NCI-H446 (cell line): Measurements from ENCODE around the gene C4orf51.
A peak's percentile ranks its signal among the peaks of the same experiment; 100 is the strongest.
"Not testable (repeated sequence)": the region's sequence is repeated elsewhere in the genome, so short reads cannot be mapped to it uniquely, and the experiment has no call there.

Source experiments
- DNase-seq, 2 experiments: peaks; one replicate each; lab custom pipeline; 2025; lab: John Stamatoyannopoulos, UW

Gene C4orf51

GRCh38 chr4:145679991-145680455 is at the start of gene C4orf51:
Gene C4orf51 (plus strand): TSS chr4:145680146. CDS start chr4:145680204, 58 bp downstream.
- peak; percentile 3 to 30 for DNase-seq

GRCh38 chr4:145635117-145635516 is 44.8 kb upstream of the C4orf51 start:
- DNase-seq, result no peak

GRCh38 chr4:145635630-145636029 is 44.3 kb upstream of the C4orf51 start:
- no peak for DNase-seq

DNA sequence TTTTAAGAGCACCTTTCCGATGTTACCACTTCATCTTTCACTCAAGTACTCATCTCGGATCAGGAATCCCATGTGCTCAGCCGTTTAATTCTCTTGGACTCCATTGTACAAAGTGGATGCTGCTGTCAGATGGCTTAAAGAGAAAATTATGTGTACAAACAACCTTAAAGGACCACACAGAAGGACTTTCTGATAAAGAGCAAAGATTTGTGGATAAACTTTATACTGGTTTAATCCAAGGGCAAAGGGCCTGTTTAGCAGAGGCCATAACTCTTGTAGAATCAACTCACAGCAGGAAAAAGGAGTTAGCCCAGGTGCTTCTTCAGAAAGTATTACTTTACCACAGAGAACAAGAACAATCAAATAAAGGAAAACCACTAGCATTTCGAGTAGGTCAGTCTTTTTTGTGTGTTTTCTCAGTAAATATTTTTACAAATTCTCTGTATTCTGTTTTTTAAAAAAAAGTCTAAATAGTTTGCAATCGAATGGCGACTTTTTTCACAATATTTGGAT is 40.7 kb upstream of the C4orf51 start:
- no peak for DNase-seq

DNA sequence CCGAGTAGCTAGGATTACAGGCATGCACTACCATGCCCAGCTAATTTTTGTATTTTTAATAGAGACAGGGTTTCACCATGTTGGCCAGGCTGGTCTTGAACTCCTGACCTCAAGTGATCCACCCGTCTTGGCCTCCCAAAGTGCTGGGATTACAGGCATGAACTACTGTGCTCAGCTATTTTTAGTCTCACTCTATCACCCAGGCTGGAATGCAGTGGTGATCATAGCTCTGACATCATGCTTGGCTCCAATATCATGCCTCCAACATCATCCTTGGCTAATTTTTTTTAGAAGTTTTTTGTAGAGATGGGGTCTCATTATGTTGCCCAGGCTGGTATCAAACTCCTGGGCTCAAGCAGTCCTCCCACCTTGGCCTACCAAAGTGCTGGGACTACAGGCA is 39.7 kb upstream of the C4orf51 start:
- not testable (repeated sequence) for DNase-seq

- no peak for DNase-seq
Measured at GRCh38 chr4:145643295-145643694, 36.7 kb upstream of the C4orf51 start.

- DNase-seq, result no peak
Measured at GRCh38 chr4:145644699-145645098, 35.2 kb upstream of the C4orf51 start.

- no peak for DNase-seq
Measured at GRCh38 chr4:145656156-145656555, 23.8 kb upstream of the C4orf51 start.

DNA sequence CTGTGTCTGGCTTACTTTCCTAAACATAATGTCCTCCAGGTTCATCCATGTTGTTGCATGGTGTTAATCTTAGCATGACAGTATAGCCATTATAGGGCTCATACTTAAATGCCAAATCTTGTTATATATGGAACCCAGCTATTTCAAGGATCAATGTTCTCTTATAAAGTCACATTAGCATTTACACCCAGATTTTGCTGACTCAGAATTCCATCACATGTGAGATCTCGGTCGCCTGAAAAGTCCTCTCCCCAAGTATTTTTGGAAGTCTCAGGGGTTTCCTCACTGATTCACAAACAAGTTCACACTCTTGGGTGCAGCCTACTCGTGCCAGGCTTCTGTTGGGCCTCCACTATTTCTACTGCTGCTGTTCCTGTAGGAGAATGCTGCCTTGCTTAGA is 19.9 kb upstream of the C4orf51 start:
- DNase-seq, result no peak

DNA sequence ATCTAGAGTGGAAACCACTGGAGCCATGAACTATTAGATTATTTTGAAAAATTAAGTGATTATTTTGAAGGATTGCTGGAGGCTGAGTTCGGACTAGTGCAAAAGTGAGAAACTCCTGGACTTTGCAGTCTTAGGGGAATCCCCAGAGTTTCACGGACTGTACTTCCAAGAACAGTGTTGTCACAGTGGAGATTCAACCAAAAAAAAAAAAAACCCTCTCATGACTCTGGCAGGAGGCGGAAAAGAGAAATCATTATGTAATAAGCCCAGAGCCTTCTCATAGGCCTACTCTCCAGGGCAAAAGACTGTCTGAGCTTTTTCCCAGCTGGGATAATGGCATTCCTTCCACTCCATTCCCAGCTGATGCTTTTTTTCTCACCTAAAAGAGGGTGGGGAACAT is 16.8 kb upstream of the C4orf51 start:
- no peak for DNase-seq

DNA sequence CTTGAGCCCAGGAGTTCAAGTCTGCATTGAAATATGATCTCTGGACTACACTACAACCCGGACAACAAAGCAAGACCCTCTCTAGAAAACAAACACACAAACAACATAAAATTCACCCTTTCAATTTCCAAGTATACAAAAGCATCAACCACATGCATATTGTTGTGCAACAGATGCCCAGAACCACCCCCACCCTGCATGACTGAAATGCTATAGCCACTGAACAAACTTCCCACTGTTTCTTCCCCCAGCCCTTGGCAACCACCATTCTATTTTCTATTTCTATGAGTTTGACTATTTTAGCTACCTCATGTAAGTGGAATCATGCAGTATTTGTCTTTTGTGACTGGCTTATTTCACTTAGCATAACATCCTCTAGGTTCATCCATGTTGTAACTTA is 14.2 kb upstream of the C4orf51 start:
- DNase-seq, result no peak

GRCh38 chr4:145670422-145670821 is 9.5 kb upstream of the C4orf51 start:
- DNase-seq, result no peak

DNA sequence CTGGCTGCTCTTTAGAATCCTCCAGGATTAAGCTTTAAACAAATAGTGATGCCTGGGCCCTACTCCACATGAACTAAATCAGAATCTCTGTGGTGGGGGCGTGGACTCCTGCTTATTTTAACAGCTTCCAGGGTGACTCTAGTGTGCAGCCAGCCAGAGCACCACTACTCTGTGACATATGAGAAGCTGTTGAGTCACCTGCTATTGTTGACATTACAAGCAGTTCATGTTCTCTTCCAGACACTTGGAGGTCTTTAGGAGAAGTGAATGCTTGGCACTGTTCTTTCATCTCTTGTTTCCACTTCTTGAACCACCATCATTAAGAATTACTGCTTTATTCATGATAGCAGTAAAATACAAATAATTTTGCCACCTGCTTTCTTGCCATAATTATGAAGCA is 426 bp upstream of the C4orf51 start:
- peak; percentile 12 to 59 for DNase-seq

- no peak for DNase-seq
Measured at GRCh38 chr4:145680902-145681301, 956 bp downstream of the C4orf51 start.

- DNase-seq, result no peak
Measured at GRCh38 chr4:145681518-145681917, 1.6 kb downstream of the C4orf51 start.

DNA sequence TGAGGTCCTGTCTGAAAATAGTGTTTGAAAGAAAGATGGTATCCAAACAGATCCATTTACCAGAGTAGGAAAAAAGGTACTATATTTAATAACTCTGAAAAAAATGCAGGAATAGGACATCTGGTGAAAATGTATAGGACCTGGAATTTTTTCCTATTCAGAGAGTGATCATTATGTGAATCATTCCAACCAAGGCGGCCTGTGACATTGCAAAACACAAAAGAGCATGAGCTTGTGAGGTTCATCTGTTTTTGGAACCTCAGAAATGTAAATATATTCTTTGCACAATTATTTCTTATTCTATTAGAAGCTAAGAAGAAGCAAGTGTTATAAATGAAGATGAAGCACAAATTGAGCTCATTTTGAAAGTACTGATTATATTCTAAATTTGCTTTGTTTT is 2.0 kb downstream of the C4orf51 start:
- DNase-seq, result no peak

GRCh38 chr4:145686991-145687390 is 7.0 kb downstream of the C4orf51 start:
- no peak for DNase-seq

DNA sequence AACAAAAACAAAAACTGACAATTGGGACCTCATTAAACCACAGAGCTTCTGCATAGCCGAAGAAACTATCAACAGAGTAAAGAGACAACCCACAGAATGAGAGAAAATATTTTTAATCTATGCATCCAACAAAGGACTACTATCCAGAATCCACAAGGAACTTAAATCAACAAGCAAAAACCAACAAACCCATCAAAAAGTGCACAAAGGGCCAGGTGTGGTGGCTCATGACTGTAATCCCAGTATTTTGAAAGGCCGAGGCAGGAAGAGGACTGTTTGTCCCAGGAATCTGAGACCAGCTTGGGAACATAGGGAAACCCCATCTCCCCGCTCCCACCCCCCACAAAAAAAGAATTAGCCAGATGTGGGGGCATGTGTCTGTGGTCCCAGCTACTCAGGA is 10.7 kb downstream of the C4orf51 start:
- no peak for DNase-seq

GRCh38 chr4:145691416-145691815 is 11.5 kb downstream of the C4orf51 start:
- DNase-seq, result not testable (repeated sequence)

- DNase-seq, result peak in 1 of 2 experiments; percentile 6
Measured at GRCh38 chr4:145694929-145695328, 15.0 kb downstream of the C4orf51 start.

DNA sequence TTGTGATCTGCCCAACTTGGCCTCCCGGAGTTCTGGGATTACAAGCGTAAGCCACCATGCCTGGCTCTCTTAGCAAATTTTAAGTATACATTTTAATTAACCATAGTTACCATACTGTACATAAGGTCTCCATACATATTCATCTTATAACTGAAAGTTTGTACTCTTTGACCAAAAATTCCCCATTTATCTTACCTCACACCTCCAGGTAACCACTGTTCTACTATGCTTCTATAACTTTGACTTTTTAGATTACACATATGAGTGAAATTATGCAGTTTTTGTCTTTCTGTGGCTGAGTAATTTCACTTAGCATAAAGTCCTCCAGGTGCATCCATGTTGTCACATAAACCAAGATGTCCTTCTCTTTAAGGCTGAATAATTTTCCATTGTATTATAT is 17.4 kb downstream of the C4orf51 start:
- DNase-seq, result no peak

GRCh38 chr4:145698507-145698906 is 18.6 kb downstream of the C4orf51 start:
- DNase-seq, result no peak

- DNase-seq, result no peak
Measured at GRCh38 chr4:145703850-145704497, 24.0 kb downstream of the C4orf51 start.

- DNase-seq, result peak in 1 of 2 experiments; percentile 29
Measured at GRCh38 chr4:145709336-145709735, 29.4 kb downstream of the C4orf51 start.
